ENCODE data around the gene ARHGAP8. TPM values are rescaled to one million over a fixed set of nuclear protein-coding genes. Genes with fewer than 3 reads are reported as not detected.
A peak's percentile ranks its signal among the peaks of the same experiment; 100 is the strongest.

Gene ARHGAP8
- total RNA-seq, 2 donors from 2014 or later = 0.32 to 0.89 TPM

DNA sequence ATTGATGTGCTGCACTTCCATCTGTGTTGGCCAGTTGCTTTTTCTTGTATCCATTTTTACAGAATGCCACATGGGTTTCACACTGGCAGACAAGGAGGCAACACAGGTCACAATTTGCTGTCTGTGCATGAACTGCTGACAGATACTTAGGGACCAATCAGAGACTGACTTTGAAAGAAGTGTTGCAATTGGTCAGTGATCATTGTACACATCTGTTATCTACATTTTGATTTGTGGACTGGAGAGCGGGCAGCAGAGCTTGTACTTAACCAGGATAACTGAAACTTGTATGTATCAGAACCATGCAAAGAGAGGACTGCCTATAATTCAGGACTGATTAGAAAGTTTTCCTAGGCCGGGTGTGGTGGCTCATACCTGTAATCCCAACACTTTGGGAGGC lies 28.6 kb upstream of the ARHGAP8 start:
- no peak for DNase-seq
- intact Hi-C loops (cut with DNase I) = no loop called here
- no peak for ATAC-seq

- DNase-seq (no peak), ATAC-seq (no peak)
- intact Hi-C loops (cut with DNase I) = no loop called here
Observed at GRCh38 chr22:44724416-44724815, 28.0 kb upstream of the ARHGAP8 start.

GRCh38 chr22:44724859-44725258 lies 27.5 kb upstream of the ARHGAP8 start:
- DNase-seq = no peak
- intact Hi-C loops (cut with DNase I) = no loop called here
- no peak for ATAC-seq

DNA sequence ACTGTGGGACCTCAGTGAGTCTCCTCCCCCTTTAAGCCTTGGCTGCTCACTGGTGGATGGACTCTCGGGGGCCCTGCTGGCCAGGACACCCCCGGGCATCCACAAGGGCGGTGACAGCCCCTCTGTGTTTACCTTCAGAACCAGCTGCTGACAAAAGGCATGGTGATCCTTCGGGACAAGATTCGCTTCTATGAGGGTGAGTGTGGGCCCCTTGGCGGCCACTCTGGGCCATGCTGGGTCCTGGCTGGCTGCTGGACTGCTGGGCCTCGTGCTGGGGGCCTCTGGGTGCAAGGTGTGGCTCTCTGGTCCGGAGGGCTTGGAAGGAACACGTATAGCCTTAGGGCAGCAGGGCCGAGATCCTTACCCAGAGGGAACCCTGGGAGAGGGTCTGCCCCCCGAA lies 25.9 kb upstream of the ARHGAP8 start:
- intact Hi-C loops (cut with DNase I) = no loop called here
- no peak for ATAC-seq
- no peak for DNase-seq

GRCh38 chr22:44727148-44727547 lies 25.2 kb upstream of the ARHGAP8 start:
- DNase-seq = no peak
- intact Hi-C loops (cut with DNase I) = no loop called here
- no peak for ATAC-seq

GRCh38 chr22:44727709-44728108 lies 24.7 kb upstream of the ARHGAP8 start:
- intact Hi-C loops (cut with DNase I) = no loop called here
- ATAC-seq (no peak), DNase-seq (no peak)

DNA sequence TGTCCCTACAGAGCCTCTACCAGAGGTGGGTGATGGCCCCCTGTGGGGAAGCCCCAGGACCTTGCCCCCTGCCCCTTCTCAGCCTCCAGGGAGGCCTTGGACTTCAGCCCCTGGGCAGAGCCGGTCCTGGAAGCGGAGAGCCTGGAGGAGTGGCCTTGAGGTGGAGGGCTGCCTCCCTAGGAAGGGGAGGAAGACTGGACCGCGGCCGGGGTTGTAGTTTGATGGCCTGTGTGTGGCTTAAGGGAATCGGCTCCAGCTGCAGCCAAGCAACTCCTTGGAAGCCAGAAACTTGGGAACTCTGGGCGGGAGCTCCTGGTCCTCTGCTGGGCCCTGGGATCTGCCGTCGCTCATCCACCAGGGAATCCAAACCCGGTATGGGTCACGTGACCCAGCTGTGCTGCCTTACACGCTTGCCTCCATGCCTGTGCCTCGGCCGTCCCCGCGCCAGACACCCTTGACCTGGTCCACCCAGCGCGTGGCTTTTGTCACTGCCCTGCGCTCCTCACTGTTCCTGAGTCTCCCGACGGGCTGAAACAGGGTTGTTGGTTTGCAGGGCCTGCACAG lies 23.5 kb upstream of the ARHGAP8 start:
- no peak for DNase-seq
- intact Hi-C loops (cut with DNase I) = no loop called here
- peak; percentile 24 to 76 for ATAC-seq

- intact Hi-C loops (cut with DNase I) = no loop called here
- ATAC-seq = peak; percentile 79 to 80
- peak; percentile 71 for DNase-seq
Observed at GRCh38 chr22:44729391-44730021, 22.9 kb upstream of the ARHGAP8 start.

DNA sequence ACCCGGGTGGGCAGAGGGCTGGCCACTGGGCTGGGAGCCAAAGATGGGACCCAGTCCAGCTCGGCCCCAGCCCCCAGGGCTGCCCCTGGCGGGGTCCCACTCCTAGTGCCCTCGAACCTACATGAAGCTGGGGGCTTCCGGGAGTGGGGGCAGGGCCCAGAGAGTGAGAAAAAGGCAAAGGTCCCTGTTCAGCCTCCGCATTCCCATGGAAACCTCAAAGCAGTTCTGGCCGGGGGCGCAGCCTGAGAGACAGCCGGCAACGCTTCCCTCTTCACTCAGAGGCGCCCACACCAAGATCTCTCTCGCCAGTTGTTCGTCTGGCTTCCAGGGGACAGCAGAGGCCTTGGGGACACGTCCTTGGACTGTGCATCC lies 22.4 kb upstream of the ARHGAP8 start:
- no peak for DNase-seq
- ATAC-seq = peak in 1 of 2 donors; percentile 2
- intact Hi-C loops (cut with DNase I) = no loop called here

DNA sequence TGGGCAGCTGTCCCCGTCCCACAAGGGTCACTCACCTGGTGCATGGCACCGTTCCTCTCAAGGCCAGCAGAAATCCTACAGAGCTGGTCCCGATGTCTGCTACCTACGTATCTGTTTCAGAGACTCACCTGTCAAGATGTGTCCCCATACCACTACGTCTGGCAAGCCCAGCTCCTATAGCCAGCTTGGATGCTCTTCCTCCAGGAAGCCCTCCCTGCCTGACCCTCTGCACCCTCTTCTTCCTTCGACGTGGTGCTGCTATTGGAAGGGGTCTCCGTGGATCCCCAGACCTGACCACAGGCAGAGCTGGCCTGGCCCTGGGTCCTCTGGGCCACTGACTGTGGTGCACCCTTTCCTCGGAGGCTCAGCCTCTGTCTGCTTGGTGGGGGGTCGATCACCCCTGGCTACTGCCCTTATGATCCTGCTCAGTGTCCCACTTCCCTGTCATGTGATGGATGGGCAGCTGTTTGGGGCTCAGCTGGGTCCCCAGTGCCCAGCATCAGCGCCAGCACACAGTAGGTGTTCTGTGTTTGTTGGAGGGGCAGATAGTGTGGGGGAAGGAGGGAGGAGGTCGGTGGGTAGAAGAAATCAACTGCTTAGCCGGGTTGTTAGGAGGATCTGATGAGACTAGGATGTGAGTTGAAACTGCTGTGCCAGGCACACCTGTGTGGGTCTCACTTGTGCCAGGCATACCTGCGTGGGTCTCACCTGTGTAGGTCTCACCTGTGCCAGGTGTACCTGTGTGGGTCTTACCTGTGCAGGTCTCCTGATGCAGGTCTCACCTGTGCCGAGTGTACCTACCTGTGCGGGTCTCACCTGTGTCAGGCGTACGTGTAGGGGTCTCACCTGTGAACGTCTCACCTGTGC lies 21.7 kb upstream of the ARHGAP8 start:
- no peak for DNase-seq
- ATAC-seq = no peak
- intact Hi-C loops (cut with DNase I) = no loop called here

DNA sequence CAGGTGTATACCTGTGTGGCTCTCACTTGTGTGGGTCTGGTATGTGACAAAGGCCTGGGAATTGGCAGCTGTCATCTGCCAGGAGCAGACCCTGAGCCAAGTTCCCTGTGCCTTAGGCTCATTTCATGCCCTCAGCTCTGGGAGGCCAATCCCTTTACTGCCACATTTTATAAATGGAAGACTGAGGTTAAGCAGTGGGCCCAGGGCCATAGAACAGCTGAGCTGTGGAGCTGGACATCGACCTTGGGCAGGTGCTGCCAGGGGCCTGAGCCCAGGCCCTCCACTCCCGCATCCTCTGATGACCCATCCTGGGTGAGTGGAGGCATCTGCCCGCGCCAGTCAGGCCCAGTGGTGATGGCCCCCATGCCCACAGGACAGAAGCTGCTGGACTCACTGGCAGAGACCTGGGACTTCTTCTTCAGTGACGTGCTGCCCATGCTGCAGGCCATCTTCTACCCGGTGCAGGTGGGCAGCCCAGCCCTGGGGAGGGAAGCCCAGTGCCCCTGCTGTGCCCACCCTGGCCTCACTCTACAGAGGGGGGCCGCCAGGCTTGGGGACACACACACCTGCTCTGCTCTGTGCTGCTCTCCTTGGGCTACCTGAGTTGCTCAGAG lies 20.9 kb upstream of the ARHGAP8 start:
- DNase-seq (no peak), ATAC-seq (no peak)
- intact Hi-C loops (cut with DNase I) = no loop called here

GRCh38 chr22:44732017-44732561 lies 20.3 kb upstream of the ARHGAP8 start:
- ATAC-seq (no peak), DNase-seq (no peak)
- intact Hi-C loops (cut with DNase I) = no loop called here

DNA sequence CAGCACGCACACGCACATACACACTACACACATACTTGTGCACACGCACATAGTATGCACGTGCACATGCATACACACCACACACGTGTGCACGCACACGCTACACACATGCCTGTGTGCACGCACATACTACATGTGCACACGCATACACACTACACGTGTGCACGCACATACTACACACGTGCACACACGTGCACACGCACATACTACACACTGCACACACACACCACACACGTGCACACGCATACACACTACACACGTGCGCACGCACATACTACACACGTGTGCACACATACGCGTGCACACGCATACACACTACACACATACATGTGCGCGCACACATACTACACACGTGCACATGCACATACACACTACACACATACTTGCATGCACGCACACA lies 19.7 kb upstream of the ARHGAP8 start:
- intact Hi-C loops (cut with DNase I) = no loop called here
- no peak for ATAC-seq
- DNase-seq = no peak

DNA sequence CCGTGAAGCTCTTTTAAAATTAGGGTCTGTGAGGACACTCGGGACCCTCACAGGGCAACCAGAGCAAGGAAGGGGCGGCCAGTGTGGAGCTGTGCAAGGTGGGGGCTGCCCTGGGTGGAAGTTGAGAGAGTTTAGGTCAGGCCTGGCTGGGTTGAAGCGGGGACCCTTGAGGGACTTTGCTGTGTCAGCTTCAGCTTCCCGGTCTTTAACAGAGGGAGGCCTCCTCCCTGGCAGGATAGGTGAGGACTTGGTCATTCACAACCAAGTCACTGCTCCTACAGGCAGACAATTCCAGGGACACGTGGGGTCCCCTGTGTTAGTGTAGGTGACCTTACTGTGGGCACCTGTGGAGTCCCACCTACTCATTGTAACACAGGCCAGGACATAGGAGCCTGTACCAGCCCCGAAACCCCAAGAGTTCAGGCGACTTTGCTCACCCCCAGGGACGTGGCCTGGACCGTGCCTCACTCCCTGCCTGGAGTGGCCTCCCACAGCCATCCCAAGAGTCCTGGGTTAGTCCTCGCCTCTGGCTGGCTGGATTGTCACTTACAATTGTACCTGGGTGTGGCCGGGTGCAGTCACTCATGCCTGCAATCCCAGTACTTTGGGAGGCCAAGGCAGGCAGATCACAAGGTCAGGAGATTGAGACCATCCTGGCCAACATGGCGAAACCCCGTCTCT lies 18.8 kb upstream of the ARHGAP8 start:
- intact Hi-C loops (cut with DNase I) = no loop called here
- ATAC-seq = no peak
- no peak for DNase-seq

GRCh38 chr22:44734278-44734677 lies 18.1 kb upstream of the ARHGAP8 start:
- DNase-seq (no peak), ATAC-seq (no peak)
- intact Hi-C loops (cut with DNase I) = no loop called here

DNA sequence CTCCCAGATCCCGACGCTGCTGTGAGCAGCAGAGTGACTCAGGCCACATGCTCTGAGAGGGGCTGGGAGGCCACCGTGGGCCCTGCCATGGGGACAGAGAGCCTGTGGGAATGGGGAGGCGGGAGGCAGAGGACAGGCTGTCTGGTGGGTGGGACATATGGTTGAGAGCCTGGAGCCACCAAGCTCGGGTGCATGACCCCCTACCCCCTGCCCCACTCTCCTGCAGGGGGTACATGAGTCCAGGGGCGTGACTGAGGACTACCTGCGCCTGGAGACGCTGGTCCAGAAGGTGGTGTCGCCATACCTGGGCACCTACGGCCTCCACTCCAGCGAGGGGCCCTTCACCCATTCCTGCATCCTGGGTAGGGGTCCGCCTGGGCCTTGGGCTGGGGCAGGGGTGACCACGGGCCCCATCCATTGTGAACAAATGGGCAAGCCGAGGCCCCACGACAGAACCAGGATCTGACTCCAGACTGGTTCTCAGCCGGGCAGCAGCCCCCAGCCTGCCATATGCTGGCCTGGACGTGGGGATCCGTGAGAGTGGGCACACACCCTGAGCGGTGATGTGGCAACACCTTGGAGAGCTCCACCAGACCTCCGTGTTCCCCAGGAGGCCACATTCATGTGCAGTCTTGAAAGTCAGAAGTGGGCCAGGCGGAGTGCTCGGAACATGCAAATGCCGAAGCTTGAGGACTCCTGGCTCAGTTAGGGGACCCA lies 17.4 kb upstream of the ARHGAP8 start:
- intact Hi-C loops (cut with DNase I) = loop anchor here (1.0 to 5.0 kb wide), 2 partner anchors 37 to 38 kb away; no protein-coding TSS in a partner anchor
- no peak for ATAC-seq
- DNase-seq = no peak

DNA sequence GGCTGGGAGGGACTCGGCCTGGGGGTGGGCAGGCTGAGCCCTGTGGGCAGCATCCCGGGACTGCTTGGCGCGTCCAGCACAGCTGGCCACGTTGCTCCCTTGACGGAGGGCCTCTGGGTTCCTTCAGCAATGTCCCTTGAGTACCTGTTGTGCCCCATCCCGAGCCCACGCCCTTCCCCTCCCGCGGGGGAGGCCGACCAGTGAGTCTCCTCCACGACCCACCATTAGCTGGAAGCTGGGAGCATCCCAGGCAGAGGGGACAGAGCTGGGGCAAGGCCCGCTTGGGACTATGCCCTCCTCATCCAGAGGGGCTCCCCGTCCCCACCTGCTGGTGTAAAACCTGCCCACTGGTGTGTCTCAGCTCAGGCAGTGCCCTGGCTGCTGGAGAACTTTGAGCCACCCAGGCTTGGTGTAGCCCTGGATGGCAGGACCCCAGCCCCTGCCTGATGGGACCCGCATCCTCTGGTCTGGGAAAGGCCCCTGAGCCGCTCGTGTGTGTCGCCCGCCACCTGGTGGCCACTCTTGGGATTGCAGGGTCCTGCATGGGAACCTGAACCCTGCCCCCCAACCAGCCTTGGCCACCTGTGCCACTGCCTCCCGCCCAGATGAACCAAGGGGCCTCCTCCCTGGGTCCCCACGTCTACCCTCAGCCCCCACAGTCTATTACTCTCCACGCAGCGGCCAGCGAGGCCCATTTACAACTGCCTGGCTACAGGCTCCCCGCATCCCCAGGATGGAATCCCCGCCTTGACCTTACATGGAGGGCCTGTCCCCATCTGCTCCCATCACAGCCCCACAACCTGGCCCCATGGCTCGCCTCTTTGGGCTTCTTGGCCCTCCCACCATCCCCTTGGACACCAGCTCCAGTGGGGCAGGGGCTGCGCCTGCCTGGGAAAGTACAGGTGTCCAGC lies 16.6 kb upstream of the ARHGAP8 start:
- ATAC-seq (peak; percentile 44 to 54), DNase-seq (peak; percentile 78)
- intact Hi-C loops (cut with DNase I) = loop anchor here (1.0 to 5.0 kb wide), 2 partner anchors 37 to 38 kb away; no protein-coding TSS in a partner anchor
